Activated CD4-positive, CD25-positive, alpha-beta regulatory T cell (primary cell): Measurements from ENCODE around the gene VAV2.

Experiments used
- DNase-seq, 4 experiments: peaks; one replicate each; lab custom pipeline; 2025; lab: John Stamatoyannopoulos, UW

The VAV2 gene

DNA sequence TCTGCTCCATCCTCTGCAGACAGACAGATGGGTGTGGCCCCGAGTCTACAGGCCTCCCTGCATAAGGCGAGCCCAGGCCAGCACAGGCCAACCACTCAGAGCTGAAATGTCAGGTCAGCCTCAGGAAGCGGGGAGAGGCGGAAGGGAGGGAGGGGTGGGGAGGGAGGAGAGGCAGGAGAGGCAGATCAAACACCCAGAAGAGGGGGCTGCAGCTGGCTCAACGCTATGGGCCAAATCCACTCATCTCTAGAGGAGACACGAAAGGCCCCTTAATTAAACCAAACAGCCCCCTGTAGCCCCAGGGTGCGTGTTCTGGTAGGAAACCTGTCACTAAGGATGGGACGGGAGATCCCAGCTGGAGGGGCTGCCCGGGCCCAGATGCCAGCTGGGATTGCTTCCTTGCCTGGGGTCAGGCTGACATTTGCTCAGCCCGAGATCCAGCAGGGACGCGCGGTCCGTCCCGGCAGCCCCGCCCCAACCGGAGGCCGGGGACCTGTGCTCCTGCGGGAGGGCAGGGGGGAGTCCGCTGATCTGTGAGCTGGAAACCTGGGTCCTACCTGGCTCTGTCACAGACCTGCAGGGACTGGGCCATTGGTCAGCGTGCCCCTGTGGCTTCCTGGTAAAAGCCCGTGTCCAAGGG lies 156.7 kb downstream of the VAV2 start:
- no peak for DNase-seq

DNA sequence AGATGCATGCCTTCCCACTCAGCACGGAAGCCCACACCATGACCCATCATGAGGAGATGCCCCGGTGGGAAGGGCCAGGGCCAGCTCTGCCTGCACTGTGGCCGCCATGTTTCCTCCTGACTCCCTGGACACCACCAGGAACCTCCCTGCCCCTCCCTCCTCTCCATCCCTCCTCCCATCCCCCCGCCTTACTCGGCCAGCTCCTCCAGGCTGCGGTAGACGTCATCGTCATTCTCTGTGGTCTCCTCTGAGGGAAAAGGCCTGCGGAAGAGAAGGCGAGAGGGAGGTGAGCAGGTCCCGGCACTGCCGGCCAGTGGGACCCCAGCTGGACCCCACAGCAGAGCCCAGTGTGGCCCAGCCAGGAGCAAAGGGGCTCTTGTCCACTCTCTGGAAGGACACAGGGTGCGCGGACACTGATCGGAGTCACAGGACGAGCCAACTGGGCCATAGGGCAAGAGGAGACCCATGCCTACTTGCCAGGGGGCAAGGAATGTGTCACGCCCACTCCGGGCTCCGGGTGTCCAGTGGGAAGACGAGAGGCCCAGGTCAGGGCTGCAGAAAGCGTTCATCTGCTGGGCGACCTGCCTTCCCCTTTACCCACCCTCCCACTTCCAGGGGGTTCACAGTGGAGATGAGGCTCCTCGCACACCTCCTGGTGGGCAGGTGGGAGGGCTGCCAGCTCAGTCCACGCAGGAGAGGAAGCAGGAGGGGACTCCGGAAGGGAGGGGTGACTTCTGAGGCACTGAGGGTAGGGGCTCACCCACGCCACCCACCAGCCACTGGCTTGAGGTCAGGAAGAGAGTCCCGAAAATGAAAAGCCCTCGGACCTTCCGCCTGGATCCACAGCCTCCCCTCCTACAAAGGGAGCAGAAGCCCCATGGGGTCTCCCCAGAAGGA lies 157.8 kb downstream of the VAV2 start:
- no peak for DNase-seq

DNA sequence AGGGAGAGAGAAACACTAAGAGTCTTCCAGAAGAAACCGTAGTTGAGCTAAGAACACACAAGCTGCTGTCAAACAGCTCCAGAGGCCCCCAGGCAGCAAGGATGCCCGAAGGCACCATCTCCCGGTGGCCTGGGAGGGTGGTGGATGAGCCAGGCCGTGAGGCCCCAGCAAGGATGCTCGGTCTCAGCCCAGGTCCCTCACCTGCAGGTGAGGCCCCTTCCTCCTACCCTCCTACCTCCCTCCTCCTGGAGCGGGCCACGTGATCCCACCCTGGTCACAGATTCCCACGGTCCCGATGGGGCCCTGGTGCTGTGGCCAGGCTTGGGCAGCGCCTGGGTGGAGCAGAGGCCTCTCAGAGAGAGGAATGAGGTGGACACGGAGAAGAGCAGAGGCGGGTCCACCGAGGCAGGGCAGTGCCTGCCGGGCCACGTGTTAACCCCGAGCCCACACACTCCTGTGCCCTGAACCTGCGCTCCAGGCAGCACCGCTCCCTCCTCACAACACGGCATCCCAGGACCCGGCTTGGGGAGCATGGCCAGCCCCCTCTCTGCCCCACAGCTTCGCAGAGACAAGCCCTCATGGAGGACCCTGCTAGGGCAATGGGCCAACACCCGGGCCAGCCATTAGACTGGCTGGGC lies 158.6 kb downstream of the VAV2 start:
- no peak for DNase-seq

DNA sequence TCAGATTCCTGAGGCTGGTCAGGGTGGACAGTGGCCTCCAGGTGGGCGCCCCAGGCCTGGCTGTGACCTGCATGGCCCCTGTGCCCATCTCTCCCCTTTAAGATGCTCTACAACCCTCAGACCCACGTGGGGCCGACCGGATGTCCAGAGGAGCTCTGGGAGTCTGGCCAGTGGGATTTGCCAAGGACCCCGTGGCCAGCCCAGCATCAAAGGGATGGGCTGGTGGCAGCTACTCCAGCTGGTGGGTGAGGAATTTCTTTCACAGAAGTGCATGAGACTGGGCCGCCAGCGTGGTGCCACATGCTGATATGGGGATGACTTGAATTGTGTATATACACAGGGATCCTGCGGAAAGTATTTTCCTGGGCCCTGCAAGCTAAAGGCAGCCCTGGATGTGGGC lies 159.2 kb downstream of the VAV2 start:
- no peak for DNase-seq

DNA sequence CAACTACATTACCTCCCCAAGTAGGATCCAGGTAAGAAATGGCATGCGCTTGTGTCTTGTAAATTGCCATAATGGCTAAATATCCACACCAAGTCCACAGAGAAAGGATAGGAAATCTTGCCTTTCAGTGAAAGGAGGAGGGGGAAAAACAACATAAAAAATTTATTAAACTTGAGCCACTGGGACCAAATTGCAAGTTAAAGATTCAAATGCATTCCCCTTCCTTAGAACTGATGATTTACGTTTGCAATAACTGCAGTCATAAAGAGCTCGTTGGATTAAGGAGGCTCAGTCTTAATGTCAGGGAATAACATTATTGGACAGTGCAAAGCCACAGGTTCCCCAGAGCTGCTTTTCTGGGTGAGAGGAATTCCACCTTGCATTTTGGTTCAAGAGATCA lies 161.4 kb downstream of the VAV2 start:
- DNase-seq = no peak

DNA sequence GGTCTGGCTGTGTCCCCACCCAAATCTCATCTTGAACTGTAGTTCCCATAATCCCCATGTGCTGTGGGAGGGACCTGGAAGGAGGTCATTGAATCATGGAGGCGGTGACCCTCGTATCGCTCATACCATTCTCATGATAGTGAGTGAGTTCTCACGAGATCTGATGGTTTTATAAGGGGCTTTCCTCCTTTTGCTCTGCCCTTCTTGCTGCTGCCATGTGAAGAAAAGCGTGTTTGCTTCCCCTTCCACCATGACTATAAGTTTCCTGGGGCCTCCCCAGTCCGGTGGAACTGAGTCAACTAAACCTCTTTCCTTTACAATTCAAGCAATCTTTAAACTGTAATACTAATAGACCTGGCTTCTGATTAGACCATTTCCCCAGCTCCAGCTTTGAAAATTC lies 161.8 kb downstream of the VAV2 start:
- DNase-seq = no peak

DNA sequence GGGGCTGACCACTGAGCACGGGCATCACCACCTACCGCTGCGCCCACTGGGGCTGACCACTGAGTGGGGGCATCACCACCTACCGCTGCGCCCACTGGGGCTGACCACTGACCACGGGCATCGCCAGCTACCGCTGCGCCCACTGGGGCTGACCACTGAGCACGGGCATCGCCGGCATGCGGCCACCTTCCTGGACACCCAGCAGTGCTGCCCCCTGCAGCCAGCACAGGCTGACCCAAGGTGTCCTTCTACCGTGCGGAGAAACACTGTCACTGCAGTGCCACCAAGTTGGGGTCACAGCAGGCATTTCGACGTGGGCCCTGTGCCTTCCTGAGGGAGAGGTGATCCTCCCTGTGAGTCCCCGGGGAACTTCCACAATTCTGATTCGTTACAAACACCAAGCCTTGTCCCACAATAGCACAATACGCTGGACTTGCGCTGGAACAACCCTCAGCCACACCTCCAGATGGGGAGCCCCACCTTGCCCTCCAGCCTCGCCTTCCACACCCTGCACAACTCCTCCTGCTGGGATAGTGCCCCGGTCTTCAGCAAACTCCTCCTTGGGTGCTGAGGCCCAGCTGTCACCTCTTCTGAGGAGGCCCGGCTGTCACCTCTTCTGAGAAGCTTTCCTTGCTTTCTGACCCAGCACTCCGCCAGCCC lies 163.7 kb downstream of the VAV2 start:
- DNase-seq = no peak

DNA sequence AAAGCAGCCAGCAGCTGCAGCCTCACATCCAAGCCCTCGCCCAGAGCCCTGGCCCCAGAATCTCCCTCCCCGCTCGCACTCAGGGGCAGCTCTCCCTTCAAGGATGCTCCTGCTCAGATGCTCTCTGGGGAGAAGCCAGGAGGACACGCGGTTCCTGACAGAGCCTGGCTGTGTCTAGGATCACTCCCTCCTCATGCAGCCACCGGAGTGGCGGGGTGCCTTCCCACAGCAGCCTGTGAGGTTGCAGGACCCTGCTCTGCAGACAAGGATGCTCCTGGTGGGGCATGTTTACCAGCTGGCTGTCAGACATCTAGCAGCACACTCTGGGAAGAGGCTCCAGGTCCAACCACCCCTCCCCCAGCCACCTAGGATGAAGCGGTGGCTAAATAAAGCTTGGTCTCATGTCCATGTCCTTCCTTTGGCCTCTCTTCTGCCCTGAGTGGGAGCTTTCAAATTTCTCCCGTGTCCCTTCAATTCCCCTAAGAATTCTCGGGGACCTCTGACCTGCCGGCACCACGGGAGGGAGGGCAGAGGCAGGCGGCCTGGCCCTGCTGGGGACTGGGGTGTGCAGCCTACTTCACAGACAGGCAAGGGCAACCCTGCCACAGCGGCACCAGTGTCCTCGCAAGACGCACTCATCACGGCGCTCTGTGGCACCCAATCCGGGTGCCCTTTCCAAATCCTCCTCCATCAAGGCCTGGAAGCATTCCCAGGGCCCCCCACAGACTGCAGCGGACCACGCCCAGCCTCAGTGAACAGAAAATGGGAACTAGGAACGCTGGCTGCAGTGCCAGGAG lies 165.6 kb downstream of the VAV2 start:
- no peak for DNase-seq

DNA sequence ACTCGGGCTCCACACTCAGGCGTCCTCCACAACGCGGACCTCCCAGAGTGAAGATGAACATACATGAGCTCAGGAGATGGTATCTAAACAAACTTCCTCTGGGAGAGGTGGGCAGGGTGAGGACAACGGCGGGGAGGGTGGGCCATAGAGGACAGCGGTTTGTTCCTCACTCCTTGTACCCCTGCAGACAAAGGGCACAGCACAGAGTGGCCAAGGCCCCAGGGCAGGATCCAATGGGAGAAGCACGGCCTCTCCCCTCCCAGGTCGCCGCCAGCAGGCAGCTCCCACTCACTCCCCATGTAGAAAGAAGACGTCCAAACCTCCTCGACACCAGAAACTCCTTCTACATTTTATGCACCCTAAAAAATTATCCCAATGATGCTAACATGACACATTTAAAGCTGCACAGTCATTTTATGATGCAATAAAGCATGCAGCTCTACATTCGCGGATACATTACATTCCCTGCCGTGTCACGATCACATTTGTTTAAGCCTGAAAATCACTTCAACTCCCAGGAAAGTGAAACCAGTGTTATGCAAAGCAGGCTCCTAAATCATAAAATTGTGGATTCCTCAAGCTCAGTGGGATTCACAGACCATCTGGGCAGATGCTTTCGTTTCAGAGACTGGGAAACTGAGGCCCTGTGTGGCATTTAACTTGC lies 166.4 kb downstream of the VAV2 start:
- no peak for DNase-seq

DNA sequence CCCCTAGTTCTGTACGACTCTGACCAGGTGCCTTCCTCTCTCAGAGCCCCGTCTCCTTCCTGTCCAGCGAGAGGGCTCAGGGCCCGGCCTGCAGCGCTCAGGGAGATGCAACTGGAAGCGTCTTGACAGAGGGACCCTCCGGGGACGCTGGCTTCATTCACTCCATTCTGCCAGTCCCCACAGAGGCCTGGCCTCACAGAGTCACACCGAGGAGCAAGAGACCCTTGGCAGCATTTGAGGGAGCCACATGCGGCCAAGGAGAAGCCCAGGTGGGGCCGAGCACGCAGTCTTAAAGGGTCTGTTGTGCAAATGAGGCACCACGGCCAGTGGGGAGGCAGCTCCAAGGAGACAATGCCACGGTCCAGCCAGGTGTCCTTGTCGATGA lies 167.3 kb downstream of the VAV2 start:
- no peak for DNase-seq

DNA sequence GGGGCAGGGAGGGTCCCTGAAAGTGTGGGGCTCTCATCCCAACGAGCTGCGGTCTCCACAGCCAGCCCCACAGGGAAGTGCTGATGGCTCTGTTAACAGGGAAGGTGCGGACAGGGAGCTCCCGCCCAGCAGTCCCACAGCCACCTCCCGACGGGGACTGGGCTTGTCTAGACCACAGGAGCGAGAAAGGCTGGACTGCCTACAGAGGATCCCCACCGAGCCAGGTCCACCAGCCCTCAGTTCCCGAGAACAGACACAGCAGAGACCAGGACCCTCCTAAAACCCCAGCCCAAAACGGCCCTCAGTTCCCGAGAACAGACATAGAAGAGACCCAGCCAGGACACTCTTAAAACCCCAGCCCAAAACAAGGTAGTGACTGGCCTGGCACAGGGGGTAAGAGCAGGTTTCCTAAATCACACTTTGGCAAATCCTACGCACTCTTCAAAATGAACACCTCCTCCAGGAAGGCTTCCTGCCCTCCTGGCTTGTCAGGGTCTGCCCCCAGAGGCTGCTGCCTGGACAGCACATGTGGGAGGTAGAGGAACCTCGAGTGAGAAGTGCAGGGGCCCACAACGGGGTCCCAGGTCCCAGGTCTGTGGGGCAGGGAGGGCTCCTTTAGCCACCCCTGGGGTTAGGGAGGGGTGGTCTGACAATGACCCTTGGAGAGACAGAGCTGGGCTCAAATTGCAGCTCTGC lies 167.9 kb downstream of the VAV2 start:
- no peak for DNase-seq

DNA sequence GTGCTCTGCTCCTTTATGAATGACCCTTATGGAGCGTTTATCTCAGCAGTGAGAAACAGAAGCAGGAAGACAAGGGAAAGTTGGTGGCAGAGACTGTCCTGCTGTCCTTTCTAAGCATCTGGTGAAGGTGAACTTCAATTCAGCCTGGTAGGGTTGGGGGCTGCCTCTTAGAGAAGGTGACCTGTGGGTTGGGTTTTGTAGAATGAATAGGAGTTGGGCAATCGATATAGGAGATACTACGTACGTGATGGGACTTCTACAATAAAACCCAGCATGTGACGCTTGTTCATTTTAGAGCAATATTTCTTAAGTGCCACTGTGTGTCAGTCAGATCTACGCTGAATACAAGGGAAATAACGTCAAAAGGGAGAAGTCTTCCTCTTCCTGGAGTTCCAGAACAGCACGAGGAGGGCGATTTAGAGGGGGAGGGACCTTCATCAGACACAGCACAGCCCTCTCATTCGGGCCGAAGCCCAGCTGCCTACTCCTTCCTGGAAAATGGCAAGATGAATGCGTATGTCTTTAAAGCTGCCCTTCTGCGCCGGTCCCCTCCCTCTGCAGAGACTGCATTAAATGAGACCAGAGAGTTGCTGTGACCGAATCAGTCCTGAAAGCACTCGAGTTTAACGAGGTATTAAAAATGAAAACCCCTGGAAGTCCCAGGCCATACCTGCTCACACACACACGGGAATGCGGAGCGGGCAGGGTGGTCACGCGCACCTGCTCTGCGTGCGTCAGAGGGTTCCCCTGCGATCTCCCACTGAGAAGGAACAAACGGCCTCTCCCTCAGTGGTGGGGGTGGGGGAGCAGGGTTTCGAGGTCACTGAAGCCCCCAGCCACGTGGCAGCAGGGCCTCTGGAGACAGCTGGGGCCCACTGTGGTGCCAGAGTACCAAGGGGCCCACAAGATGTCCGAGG lies 168.7 kb downstream of the VAV2 start:
- DNase-seq = no peak

DNA sequence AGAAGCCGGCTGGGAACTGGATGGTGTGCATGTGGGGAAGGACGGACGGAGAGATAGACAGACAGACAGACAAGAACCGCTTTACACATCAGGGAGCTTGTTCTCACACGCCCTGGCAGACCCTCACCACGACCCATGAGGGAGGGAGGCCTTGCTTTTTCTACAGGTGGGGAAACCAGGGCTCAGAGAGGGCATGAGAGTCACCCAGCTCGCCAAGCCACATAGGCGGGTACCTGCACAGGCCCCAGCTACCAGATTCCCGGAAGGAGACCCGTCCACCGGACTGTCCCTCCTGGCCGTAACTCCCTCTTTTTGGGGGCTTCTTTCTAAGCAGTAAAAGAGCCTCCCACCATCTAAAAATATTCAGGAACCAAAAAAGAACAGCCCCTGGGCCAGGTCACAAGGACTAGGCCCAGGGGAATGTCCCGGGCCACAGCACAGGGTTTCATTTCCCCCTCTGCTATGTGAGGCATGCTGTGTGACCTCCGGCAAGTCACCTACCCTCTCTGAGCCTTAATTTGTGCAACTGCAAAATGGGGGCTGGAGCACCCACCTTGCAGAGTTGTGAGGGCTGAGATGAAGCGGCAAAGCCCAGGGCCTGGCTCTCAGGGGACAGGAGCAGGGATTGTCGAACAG lies 169.6 kb downstream of the VAV2 start:
- no peak for DNase-seq

DNA sequence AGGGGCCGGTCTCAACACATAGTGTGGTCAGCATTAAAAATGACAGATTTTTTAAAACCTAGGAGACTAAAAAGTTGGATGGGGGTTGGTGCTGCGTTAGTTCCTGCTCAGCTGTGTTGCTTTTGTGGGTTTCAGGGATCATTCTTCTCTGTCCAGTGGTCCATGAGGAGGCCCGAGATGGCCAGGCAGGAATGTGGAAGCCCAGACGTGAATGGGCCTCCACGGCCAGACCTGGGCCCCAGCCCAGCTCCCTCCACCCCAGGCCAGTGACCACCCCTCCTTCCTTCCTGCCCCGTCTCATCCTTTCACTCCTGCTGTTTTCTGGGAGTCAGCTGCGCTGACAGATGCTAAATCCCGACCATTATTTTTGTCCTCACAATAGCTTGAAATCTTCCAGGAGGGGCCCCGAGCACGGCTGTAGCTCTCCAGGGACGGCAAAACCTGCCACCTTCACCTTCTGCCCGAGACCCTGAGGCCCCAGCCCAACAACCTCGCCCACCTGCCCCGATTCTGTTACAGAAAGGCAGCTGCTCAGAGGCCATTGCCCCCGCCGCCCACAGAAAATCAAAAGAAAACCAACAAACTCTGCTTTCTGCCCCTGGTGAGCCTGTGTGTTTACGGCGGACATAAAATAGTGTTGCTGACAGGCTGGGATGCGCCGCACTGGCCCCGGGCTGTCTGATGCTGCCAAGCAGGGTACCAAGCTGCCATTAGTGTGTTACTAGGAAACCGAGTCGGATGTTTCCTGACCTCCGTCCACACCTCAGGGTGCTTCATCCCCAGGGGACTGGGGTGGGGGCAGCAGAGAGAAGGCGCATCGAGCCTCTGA lies 170.3 kb downstream of the VAV2 start:
- no peak for DNase-seq

DNA sequence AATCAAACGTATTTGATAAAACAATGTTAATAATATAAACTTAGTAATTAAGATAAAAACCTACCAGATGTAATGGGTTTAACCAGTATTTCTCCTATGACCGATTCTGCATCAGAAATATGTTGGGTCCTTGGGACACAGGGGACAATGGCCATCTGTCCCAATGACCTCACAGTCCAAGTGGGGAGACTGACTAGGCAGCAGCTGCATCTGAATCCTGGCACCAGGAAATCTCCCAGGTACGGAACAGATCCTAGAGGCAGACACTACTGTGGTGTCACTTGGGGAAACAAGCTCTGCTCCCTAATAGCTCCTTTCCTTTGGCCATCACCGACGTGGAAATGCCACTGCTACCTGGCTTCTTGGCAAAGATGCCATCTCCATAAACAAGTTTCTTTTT lies 172.2 kb downstream of the VAV2 start:
- no peak for DNase-seq

DNA sequence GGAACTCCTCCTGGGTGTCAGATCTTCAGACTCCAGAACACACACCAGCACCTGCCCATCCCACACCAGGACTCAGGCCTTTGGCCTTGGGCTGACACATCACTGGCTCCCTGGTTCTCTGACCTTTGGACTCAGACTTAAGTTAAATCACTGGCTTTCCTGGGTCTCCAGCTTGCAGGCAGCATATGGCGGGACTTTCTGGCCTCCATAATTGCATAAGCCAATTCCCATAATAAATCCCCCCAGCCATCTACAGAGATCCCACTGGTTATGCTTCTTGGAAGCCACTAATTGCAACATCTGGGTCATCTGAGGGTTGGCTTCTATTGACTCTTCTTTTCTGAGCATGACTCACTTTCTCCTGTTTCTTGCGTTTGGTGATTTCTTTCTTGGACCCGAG lies 173.7 kb downstream of the VAV2 start:
- no peak for DNase-seq

DNA sequence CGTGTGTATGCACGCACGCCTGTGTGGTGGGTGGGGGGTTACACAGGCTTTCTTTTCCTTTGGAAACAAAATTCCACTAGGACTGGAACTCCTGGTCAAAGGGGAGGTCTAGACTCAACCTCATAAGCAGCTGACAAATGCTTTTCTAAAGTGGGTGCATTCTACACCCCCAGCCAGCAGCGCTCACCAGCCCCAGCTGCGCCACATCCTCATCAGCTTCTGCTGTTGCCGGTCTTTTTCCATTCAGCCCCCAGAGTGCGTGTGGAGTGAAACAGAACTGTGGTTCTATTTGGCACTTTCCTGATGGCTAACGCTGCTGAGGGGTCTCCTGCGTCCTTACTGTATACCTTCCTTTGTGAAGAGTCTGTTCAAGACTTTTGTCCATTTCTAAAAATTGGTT lies 176.3 kb downstream of the VAV2 start:
- DNase-seq = no peak

DNA sequence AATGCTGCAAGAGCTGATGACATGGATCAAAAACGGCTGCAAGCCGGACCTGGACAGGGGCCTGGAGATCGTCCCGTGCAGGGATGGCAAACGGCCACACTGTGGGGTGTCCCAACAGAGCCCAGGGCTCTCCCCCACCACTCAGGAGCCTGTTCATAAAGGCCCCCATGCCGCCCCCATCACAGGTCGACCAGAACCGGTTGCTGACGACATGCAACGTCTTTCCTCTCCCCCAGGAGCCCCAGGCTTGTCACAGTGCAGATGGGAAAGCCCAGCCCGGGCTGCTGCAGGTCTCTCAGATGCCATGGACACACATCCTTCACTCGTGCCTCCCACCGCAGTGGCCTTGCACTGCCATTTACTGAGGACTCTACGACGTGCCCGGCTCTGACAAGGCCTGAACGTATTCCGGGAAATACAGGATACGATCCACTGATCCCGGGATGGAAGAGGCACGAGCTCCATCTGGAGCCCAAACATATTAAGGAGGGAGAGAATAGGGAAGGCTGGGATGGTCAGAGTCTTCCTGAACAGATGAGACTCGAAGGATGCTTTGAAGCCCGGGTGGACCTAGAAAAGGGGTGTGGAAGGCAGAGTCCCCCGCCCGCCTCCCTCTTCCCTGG lies 177.4 kb downstream of the VAV2 start:
- no peak for DNase-seq
